MM.1S (cell line): Measurements from ENCODE around the gene RCN1.

ENCODE experiments used
- DNase-seq: peaks from one replicate; pipeline ENCODE4 v3.0.0-alpha.2; 2015
- H2AFZ ChIP-seq: fragments of 300-600 bp; sonication (generic); 2 replicates; pipeline ENCODE4 v1.6.0; 2016; ENCODE audit warnings: antibody characterized with exemption, low read length
- H3F3A ChIP-seq: fragments of 300-600 bp; sonication (generic); 2 replicates; pipeline ENCODE4 v1.6.1; 2016; ENCODE audit warnings: mild to moderate bottlenecking, antibody characterized with exemption, low read length, moderate library complexity, mixed read lengths; ENCODE audit not compliant: insufficient read depth
- H3K27ac ChIP-seq: fragments of 300-600 bp; sonication (generic); 2 replicates; pipeline ENCODE4 v1.5.1; 2016; ENCODE audit warnings: mild to moderate bottlenecking, low read length
- H3K27me3 ChIP-seq: fragments of 300-600 bp; sonication (generic); replicated peaks from 2 replicates; pipeline ENCODE4 v1.6.0; 2016; ENCODE audit warnings: low read length; ENCODE audit not compliant: insufficient read depth
- H3K36me3 ChIP-seq: fragments of 300-600 bp; sonication (generic); replicated peaks from 2 replicates; pipeline ENCODE4 v1.6.1; 2016; ENCODE audit warnings: mild to moderate bottlenecking, low read length, mixed read lengths; ENCODE audit not compliant: insufficient read depth
- H3K4me1 ChIP-seq: fragments of 300-600 bp; sonication (generic); 2 replicates; pipeline ENCODE4 v1.6.1; 2016; ENCODE audit warnings: low read length, mixed read lengths
- H3K4me2 ChIP-seq: fragments of 300-600 bp; sonication (generic); 2 replicates; pipeline ENCODE4 v1.6.0; 2016; ENCODE audit warnings: low read depth, low read length
- H3K4me3 ChIP-seq: fragments of 300-600 bp; sonication (generic); 2 replicates; pipeline ENCODE4 v1.5.1; 2016; ENCODE audit warnings: low read length, mixed read lengths
- H3K79me2 ChIP-seq: fragments of 300-600 bp; sonication (generic); 2 replicates; pipeline ENCODE4 v1.6.1; 2016; ENCODE audit warnings: mixed run types, low read length, mixed read lengths
- H3K9ac ChIP-seq: fragments of 300-600 bp; sonication (generic); 2 replicates; pipeline ENCODE4 v1.6.1; 2016; ENCODE audit warnings: low read length, mixed read lengths
- H3K9me2 ChIP-seq: fragments of 300-600 bp; sonication (generic); replicated peaks from 2 replicates; pipeline ENCODE4 v1.6.1; 2016; ENCODE audit warnings: mild to moderate bottlenecking, low read length, mixed read lengths; ENCODE audit not compliant: insufficient read depth
- H3K9me3 ChIP-seq: fragments of 300-600 bp; sonication (generic); replicated peaks from 2 replicates; pipeline ENCODE4 v1.6.1; 2016; ENCODE audit warnings: mild to moderate bottlenecking, low read length, mixed read lengths; ENCODE audit not compliant: insufficient read depth
- H4K20me1 ChIP-seq: fragments of 300-600 bp; sonication (generic); 2 replicates; pipeline ENCODE4 v1.6.1; 2016; ENCODE audit warnings: mild to moderate bottlenecking, low read length, moderate library complexity, mixed read lengths; ENCODE audit not compliant: insufficient read depth
- EZH2 ChIP-seq: fragments of 300-600 bp; sonication (generic); optimal IDR thresholded peaks from 2 replicates; pipeline ENCODE3; 2017; ENCODE audit warnings: low read depth, mild to moderate bottlenecking, antibody characterized with exemption, low read length, mixed read lengths
- EZH2phosphoT487 ChIP-seq: fragments of 300-600 bp; sonication (generic); IDR thresholded peaks from 2 replicates; pipeline ENCODE4 v1.6.1; 2018; ENCODE audit warnings: antibody characterized with exemption, low read length
- TF ChIP-seq, protein P1 (sequence below): fragments of 300-600 bp; sonication (generic); IDR thresholded peaks from 2 replicates; pipeline ENCODE4 v1.5.1; 2016; ENCODE audit warnings: antibody characterized with exemption, low read length, mixed read lengths

RCN1 gene

DNA sequence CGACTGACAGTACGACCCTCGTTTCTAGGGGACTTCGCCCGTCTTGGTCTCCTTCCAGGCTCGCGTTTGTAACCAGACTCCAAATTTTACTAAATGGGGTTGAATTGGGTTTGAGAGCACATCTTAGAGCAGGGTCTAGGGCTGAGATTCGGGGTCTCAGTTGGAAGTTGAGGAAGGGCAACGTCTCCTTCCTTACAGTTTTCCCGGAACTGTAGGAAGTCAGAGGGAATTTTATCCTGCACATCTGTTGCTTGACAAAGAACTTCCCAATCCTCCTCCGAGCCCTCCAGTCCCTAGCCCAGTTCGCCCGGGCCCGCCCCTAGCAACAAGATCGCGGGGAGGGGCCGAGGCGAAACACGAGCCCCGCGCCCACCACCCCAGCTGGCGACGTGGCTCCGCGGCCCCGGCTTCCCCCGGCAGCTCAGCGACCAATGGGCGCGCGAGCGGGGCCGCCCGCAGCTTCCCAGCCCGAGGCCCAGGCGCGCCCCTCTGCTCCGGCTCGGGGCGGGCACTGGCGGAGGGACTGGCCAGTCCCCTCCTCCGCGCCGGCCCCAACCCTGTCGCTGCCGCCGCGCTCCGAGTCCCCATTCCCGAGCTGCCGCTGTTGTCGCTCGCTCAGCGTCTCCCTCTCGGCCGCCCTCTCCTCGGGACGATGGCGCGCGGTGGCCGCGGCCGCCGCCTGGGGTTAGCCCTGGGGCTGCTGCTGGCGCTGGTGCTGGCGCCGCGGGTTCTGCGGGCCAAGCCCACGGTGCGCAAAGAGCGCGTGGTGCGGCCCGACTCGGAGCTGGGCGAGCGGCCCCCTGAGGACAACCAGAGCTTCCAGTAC is at the start of gene RCN1:
Gene RCN1 (plus strand): TSS at position 530 of the 826 bp plus-strand sequence. CDS start 123 bp downstream, at position 653.
- no peak for TF ChIP-seq EZH2phosphoT487
- TF ChIP-seq, protein P1, sequence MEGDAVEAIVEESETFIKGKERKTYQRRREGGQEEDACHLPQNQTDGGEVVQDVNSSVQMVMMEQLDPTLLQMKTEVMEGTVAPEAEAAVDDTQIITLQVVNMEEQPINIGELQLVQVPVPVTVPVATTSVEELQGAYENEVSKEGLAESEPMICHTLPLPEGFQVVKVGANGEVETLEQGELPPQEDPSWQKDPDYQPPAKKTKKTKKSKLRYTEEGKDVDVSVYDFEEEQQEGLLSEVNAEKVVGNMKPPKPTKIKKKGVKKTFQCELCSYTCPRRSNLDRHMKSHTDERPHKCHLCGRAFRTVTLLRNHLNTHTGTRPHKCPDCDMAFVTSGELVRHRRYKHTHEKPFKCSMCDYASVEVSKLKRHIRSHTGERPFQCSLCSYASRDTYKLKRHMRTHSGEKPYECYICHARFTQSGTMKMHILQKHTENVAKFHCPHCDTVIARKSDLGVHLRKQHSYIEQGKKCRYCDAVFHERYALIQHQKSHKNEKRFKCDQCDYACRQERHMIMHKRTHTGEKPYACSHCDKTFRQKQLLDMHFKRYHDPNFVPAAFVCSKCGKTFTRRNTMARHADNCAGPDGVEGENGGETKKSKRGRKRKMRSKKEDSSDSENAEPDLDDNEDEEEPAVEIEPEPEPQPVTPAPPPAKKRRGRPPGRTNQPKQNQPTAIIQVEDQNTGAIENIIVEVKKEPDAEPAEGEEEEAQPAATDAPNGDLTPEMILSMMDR, result no peak
- TF ChIP-seq EZH2, result no peak
- no peaks in the 10 kb centered on the region for H3K9me3 ChIP-seq
- H4K20me1 ChIP-seq, result no peaks in the 10 kb centered on the region
- H3K27ac ChIP-seq, result peak within 1 kb of the TSS; percentile 58; the same call in 1 of the 2 replicates
- H3K36me3 ChIP-seq, result no peaks in the 10 kb centered on the region
- peak within 1 kb of the TSS; percentile 73 for H2AFZ ChIP-seq
- peak within 1 kb of the TSS; percentile 89 for H3K9ac ChIP-seq
- peak within 1 kb of the TSS; percentile 68 for H3K4me2 ChIP-seq
- DNase-seq, result peak; percentile 46
- no peaks in the 10 kb centered on the region for H3K9me2 ChIP-seq
- H3F3A ChIP-seq, result peaks cover 25% of the 10 kb centered on the region
- no peaks in the 10 kb centered on the region for H3K27me3 ChIP-seq
- H3K4me3 ChIP-seq, result peak within 1 kb of the TSS; percentile 82
- peaks cover 21% of the 10 kb centered on the region for H3K4me1 ChIP-seq
- H3K79me2 ChIP-seq, result peaks cover 39% of the 10 kb centered on the region

- H4K20me1 ChIP-seq, result no peaks in the 10 kb centered on the region
- H3K27ac ChIP-seq, result no peak overlapping the region
- H3F3A ChIP-seq, result no peaks in the 10 kb centered on the region
- no peak overlapping the region for H3K9ac ChIP-seq
- TF ChIP-seq, protein P1, result no peak
- TF ChIP-seq EZH2 (no peak), EZH2phosphoT487 (no peak)
- no peak overlapping the region for H3K4me2 ChIP-seq
- DNase-seq, result no peak
- H3K4me1 ChIP-seq, result no peaks in the 10 kb centered on the region
- no peaks in the 10 kb centered on the region for H3K9me2 ChIP-seq
- no peak overlapping the region for H3K4me3 ChIP-seq
- H3K36me3 ChIP-seq, result no peaks in the 10 kb centered on the region
- no peaks in the 10 kb centered on the region for H3K79me2 ChIP-seq
- H3K27me3 ChIP-seq, result no peaks in the 10 kb centered on the region
- H3K9me3 ChIP-seq, result no peaks in the 10 kb centered on the region
- no peak overlapping the region for H2AFZ ChIP-seq
Measured at GRCh38 chr11:32043737-32044136, 47.1 kb upstream of the RCN1 start.

DNA sequence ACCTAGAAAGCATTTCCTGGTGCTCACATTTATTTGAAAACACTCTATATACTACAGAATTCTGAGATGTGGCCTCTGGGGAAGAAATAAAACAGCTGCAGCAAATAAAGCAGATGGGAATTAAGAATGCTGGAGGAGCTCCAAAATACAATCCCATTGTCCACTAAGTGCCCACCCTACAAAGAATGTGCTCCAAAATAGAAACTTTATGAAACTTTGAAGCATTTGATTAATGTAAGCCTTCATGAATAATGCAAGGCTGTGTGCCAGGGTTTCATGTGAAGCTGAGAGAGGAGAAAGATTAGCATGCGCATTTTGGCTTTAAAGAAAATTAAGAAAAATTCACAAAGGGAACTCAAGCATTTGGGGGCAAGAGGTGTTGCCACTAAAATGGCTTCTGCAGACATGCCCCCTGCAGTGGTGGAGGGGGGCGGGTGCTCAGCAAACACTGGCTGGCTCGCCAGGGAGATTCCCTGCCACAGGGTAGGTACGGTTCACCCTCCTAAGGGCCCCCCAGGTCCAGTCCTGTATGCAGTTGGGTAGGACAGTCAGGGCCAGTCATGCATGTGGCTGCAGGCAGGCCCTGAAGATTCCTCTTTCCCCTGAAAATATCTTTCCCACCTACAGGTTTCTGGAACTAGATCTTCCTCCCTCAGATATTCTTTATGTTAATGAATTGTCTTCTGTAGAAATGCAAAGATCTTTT is 46.6 kb upstream of the RCN1 start:
- DNase-seq, result no peak
- Histone ChIP-seq H3K79me2 (no peaks in the 10 kb centered on the region), H3F3A (no peaks in the 10 kb centered on the region), H3K4me1 (no peaks in the 10 kb centered on the region), H3K36me3 (no peaks in the 10 kb centered on the region), H3K9ac (no peak overlapping the region), H3K4me3 (no peak overlapping the region), H3K27ac (no peak overlapping the region), H3K4me2 (no peak overlapping the region), H4K20me1 (no peaks in the 10 kb centered on the region), H3K9me3 (no peaks in the 10 kb centered on the region), H3K27me3 (no peaks in the 10 kb centered on the region), H3K9me2 (no peaks in the 10 kb centered on the region), H2AFZ (no peak overlapping the region)
- TF ChIP-seq EZH2 (no peak), EZH2phosphoT487 (no peak)
- TF ChIP-seq, protein P1, result no peak
